GM12874 (cell line): ENCODE measurements around the gene NFAT5.

ENCODE experiments used
- TF ChIP-seq, protein P1 (sequence below): IDR thresholded peaks from 2 replicates; pipeline ENCODE4 v1.5.1; 2011; ENCODE audit warnings: low read depth, mild to moderate bottlenecking, control low read depth, low read length, moderate library complexity; ENCODE audit not compliant: insufficient read depth

NFAT5 gene

DNA sequence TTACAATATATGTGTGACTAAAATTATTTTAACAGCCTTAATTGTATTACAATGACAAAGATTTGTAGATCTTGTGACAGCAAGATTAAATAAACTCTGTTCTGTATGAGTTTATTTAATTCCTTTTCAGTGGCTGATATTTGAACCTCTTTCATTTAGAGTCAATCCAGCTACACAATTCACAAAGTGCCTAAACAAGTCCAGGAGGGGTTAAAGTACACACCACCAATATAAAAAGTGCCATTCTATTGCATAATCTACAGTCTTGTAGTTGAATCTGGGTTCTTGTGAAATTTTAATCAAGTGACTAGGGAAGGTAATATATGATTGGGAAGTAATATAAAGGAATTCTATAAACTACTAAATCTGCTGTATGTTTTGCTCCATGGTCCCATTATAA lies 3.9 kb upstream of the NFAT5 start:
- TF ChIP-seq, protein P1, sequence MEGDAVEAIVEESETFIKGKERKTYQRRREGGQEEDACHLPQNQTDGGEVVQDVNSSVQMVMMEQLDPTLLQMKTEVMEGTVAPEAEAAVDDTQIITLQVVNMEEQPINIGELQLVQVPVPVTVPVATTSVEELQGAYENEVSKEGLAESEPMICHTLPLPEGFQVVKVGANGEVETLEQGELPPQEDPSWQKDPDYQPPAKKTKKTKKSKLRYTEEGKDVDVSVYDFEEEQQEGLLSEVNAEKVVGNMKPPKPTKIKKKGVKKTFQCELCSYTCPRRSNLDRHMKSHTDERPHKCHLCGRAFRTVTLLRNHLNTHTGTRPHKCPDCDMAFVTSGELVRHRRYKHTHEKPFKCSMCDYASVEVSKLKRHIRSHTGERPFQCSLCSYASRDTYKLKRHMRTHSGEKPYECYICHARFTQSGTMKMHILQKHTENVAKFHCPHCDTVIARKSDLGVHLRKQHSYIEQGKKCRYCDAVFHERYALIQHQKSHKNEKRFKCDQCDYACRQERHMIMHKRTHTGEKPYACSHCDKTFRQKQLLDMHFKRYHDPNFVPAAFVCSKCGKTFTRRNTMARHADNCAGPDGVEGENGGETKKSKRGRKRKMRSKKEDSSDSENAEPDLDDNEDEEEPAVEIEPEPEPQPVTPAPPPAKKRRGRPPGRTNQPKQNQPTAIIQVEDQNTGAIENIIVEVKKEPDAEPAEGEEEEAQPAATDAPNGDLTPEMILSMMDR, result no peak

DNA sequence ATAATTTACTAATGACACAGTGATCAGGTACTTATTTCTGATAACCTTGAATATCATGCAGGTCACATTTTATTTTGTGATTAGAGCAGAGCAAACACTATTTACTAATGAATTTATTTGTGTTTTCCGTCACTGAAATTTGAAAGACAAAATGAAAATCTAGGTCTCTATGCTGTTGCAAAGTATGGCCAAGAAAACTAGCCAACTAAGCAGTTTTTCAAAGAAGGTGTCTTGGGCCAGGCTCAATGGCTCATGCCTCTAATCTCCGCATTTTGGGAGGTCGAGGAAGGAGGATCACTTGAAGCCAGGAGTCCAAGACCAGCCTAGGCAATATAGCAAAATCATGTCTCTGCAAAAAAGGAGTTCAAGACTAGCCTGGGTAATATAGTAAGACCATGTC lies 3.0 kb upstream of the NFAT5 start:
- TF ChIP-seq, protein P1, result no peak

DNA sequence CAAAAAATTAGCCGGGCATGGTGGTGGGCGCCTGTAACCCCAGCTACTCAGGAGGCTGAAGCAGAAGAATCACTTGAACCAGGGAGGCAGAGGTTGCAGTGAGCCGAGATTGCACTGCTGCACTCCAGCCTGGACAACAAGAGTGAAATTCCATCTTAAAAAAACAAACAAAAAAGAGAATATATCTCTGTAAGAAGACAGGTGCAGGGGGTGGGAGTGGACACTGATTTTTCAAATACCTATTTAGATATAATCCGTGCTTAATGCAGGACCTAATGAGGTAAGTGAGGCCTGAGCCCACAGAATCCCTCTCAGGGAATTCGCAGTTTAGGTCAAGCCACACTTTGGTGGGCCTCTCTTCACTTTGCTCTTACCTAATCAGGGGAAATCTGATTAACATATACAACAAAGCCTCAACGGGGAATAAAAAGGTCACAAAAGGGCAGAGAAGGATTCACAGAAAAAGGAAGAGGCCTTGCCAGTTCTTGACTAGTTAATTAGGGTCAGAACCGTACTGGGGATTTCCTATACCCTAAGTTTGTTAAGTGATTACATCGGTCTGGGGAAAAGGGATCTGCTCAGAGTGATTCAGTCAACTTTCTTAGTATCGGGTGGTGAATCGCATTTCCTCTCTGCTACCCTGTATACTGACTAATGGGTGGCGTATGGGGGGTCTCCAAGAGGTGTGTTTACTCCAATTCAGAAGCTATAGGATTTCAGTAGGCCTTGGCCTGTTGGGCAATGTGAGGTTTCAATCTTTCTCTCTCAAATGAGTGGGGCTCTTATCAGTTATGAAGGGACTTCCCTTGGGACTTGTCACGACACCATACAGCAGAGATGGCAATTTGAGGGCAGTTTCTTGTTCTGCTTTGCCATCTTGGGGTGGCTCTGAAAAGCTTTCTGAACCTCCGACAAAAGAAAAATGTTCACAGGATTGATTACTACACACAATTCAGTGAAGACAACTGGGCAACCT lies 1.9 kb upstream of the NFAT5 start:
- TF ChIP-seq, protein P1, result no peak

DNA sequence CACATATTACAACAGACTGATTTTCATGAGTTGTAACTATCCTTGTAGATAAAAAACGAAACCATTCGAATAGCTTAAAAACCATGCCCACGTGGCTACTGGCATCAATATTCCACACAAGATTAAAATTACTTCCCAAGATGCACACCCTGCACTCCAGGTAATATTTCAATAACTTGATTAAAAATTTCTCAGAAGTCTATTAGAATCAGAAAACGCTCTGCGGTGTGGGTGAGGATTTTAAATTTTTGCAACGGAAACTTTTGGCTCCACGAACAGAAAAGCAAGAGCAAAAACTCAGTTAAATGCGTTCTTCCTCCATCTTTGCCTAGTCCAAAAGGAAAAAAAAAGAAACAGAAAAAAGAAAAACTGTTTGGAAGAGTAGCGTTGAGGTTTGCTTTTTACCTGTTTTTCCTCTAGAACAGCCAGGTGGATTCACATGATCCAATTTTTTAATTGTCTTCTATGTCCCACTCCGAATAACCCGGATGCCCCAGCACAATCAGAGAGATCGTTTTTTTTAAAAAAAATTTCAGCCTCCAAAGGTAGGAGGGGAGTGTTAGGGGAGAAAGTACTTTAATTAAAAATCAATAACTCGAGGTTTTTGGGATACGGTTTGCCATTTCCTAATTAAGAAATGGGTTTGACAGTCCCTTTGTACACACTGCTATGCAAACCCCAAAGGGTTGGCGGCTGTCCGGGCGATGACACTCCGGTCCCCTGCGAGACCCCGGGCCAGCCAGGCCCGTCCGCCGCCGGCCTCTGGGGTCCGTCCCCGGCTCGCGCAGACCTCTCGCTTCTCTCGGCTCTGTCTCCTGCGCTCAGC lies 708 bp upstream of the NFAT5 start:
- TF ChIP-seq, protein P1, result no peak

DNA sequence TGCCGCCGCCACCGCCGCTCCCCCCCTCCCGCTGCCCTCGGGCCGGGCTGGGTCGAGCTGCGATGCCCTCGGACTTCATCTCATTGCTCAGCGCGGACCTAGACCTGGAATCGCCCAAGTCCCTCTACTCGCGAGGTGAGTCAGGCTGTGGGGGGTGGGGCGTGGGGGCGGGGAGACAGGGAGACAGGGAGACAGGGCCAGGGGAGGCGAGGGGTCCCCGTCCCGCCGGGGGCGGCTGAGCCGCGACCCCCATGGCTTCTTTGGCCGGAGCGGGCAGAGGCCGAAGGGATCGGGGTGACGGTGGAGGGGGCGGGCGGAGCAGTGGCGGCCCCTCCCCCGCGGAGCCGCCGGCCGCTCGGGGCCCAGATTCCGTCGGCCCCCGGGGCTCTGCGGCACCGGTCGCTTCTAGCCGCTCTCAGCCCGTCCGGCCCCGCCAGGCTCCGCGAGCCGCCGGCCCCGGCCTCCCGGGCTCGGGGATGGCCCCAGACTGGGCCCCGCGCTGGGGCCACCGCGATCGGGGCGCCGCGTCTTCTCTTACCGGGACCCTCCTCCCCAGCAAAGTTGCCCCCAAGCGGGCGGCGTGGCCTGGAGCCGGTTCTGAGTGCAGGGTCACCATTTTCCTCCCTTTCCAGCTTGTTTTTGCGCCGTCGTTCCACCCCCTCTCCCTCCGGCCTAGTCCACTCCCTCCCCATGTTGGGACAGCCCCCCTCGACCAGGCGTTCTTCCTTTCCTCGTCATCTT lies 644 bp downstream of the NFAT5 start:
- TF ChIP-seq, protein P1, result no peak

DNA sequence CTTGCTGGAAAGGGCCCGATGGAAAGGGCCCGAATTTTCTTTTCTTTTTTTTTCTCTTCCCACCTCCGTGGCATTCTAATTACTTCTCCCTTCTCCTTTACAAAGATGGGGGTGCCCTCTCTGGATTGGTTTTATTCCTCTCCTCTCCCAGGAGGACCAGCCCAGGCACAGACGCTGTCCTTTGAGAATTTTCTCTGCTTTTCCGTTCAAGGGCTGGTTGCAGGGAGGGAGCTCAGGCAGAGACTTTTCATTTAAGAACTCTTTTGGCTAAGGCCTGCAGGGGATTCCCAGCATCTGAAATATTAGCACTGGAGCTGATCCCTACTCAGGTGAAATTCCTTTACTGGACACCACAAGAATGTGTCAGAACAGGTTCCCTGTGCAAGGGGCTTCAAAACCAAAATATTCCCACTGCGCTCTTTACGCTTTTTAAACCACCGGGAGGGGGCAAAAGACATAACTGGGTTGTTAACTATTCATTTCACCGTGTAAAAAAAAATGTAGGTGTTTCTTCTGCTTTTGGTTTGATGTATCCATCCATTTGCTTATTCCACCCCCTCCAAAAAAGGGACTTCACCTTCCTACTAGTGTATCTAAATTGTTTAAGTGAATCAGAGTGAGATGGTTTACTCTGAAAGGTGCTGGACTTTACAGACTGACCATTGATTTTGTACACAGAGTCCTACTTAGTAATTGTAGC lies 1.4 kb downstream of the NFAT5 start:
- TF ChIP-seq, protein P1, result 0 out of 2 replicates have a peak, but pooled peaks have one; percentile 5
